A549 (cell line): ENCODE results near the gene SLC6A18. TPM values are rescaled to one million over a fixed set of nuclear protein-coding genes. Genes with fewer than 3 reads are reported as not detected.

ENCODE experiments used
- ATAC-seq, 2 experiments: fragments of 200-7000 bp in 1 of 2; fragments of >200 bp in 1 of 2; cut with Nextera tagmentation in 1 of 2; cut with Tn5 transposase in 1 of 2; 3 replicates each; pipeline versions ENCODE4 v1.8.0 to v1.9.1; 2018 to 2020; ENCODE audit warnings: mild to moderate bottlenecking in 1 of 2, moderate library complexity in 1 of 2
- CTCF ChIA-PET: fragments of 300-600 bp; sonication (Branson Sonifier 250); formaldehyde crosslinking; extraction: SDS; loops from one replicate; lab custom pipeline; 2021; ENCODE audit warnings: antibody characterized with exemption, inconsistent platforms; lab: Yijun Ruan, JAX
- POLR2A ChIA-PET: fragments of 350-600 bp; formaldehyde crosslinking; extraction: SDS; loops from one replicate; lab custom pipeline; 2021; ENCODE audit warnings: antibody characterized with exemption, inconsistent platforms; lab: Yijun Ruan, JAX
- DNase-seq, 2 experiments: peaks; one replicate each; pipeline versions ENCODE4 v3.0.0 to v3.0.0-alpha.2; 2011 to 2016; ENCODE audit warnings: low read depth in 1 of 2, low spot score in 1 of 2
- FAIRE-seq: peaks from 2 replicates; lab custom pipeline; 2011; peaks lifted over from hg19 to GRCh38; lab: Jason Lieb, UNC
- H3K27ac ChIP-seq, 2 experiments: fragments of >200 bp; sonication (Bioruptor Twin); formaldehyde crosslinking; 3 replicates each; pipeline ENCODE4 v1.5.1; 2016 to 2017
- H3K4me1 ChIP-seq: fragments of >200 bp; sonication (Bioruptor Twin); formaldehyde crosslinking; 3 replicates; pipeline ENCODE4 v1.6.1; 2016
- H3K4me2 ChIP-seq: fragments of >200 bp; sonication (Bioruptor Twin); formaldehyde crosslinking; 3 replicates; pipeline ENCODE4 v1.6.1; 2016
- H3K4me3 ChIP-seq: fragments of >200 bp; sonication (Bioruptor Twin); formaldehyde crosslinking; 3 replicates; pipeline ENCODE4 v1.5.1; 2016
- H3K9me3 ChIP-seq: fragments of >200 bp; sonication (Bioruptor Twin); formaldehyde crosslinking; 3 replicates; pipeline ENCODE4 v1.6.1; 2016
- BHLHE40 ChIP-seq: IDR thresholded peaks from 2 replicates; pipeline ENCODE4 v1.6.1; 2012; ENCODE audit warnings: low read depth, low read length, inconsistent platforms
- CBX2 ChIP-seq: fragments of 200-600 bp; sonication (generic); IDR thresholded peaks from 2 replicates; pipeline ENCODE4 v1.6.1; 2016; ENCODE audit warnings: low read depth, mild to moderate bottlenecking, borderline replicate concordance
- CEBPB ChIP-seq, 2 experiments: fragments of >200 bp in 1 of 2; sonication (Bioruptor Twin) in 1 of 2; formaldehyde crosslinking in 1 of 2; IDR thresholded peaks; 2 replicates each; pipeline ENCODE4 v1.6.1; 2012 to 2016
- CHD2 ChIP-seq: fragments of 150-350 bp; IDR thresholded peaks from 2 replicates; pipeline ENCODE4 v1.6.1; 2014; ENCODE audit warnings: low read length; ENCODE audit not compliant: partially characterized antibody
- EHF ChIP-seq: fragments of 250-450 bp; sonication (Bioruptor Pico); IDR thresholded peaks from 2 replicates; pipeline ENCODE4 v1.5.0; 2020; ENCODE audit warnings: mild to moderate bottlenecking
- FOSB ChIP-seq: fragments of 250-450 bp; sonication (Bioruptor Pico); IDR thresholded peaks from 2 replicates; pipeline ENCODE4 v1.5.0; 2020; ENCODE audit warnings: mild to moderate bottlenecking, moderate library complexity
- FOSL2 ChIP-seq, 2 experiments: fragments of 450-650 bp in 1 of 2; fragments of >200 bp in 1 of 2; sonication (Bioruptor Twin) in 1 of 2; formaldehyde crosslinking; IDR thresholded peaks; 2 replicates each; pipeline versions ENCODE4 v1.5.0 to v1.6.1; 2016 to 2020; ENCODE audit warnings: mild to moderate bottlenecking in 1 of 2, moderate library complexity in 1 of 2
- FOXS1 ChIP-seq: fragments of 250-450 bp; sonication (Bioruptor Pico); IDR thresholded peaks from 2 replicates; pipeline ENCODE4 v1.5.0; 2020; ENCODE audit warnings: mild to moderate bottlenecking, moderate library complexity
- HDAC2 ChIP-seq: fragments of 200-600 bp; sonication (generic); IDR thresholded peaks from 2 replicates; pipeline ENCODE4 v1.6.1; 2016
- HOXB13 ChIP-seq: fragments of 250-450 bp; sonication (Bioruptor Pico); IDR thresholded peaks from 2 replicates; pipeline ENCODE4 v1.5.0; 2020; ENCODE audit warnings: low read depth, mild to moderate bottlenecking, moderate library complexity
- HOXB5 ChIP-seq: fragments of 250-450 bp; sonication (Bioruptor Pico); IDR thresholded peaks from 2 replicates; pipeline ENCODE4 v1.5.0; 2020; ENCODE audit warnings: mild to moderate bottlenecking, moderate library complexity
- KDM1A ChIP-seq: fragments of 200-600 bp; sonication (generic); IDR thresholded peaks from 2 replicates; pipeline ENCODE4 v1.6.1; 2016; ENCODE audit warnings: low read depth, mild to moderate bottlenecking
- KDM5A ChIP-seq: fragments of 200-600 bp; sonication (generic); IDR thresholded peaks from 2 replicates; pipeline ENCODE4 v1.6.1; 2016; ENCODE audit warnings: antibody characterized with exemption, mild to moderate bottlenecking
- MYC ChIP-seq: IDR thresholded peaks from 2 replicates; pipeline ENCODE4 v1.6.1; 2012; ENCODE audit warnings: mild to moderate bottlenecking, inconsistent platforms, low read length, improper control_type of control experiment, borderline replicate concordance
- NFE2L2 ChIP-seq: fragments of 150-350 bp; conservative IDR thresholded peaks from 2 replicates; pipeline ENCODE4 v1.6.1; 2014; ENCODE audit warnings: low read length
- NR3C1 ChIP-seq: fragments of >200 bp; sonication (Bioruptor Twin); formaldehyde crosslinking; IDR thresholded peaks from 3 replicates; pipeline ENCODE4 v1.6.1; 2017
- RARB ChIP-seq: fragments of 250-450 bp; sonication (Bioruptor Pico); IDR thresholded peaks from 2 replicates; pipeline ENCODE4 v1.8.0; 2021; ENCODE audit warnings: mild to moderate bottlenecking, moderate library complexity
- RCOR1 ChIP-seq: fragments of 150-350 bp; IDR thresholded peaks from 2 replicates; pipeline ENCODE4 v1.6.1; 2014; ENCODE audit warnings: antibody characterized with exemption, low read length, low read depth
- ZC3H11A ChIP-seq: fragments of 450-650 bp; IDR thresholded peaks from 2 replicates; pipeline ENCODE4 v1.6.1; 2014; ENCODE audit warnings: antibody characterized with exemption, mild to moderate bottlenecking
- ZFP36 ChIP-seq: fragments of 450-650 bp; IDR thresholded peaks from 2 replicates; pipeline ENCODE4 v1.6.1; 2014; ENCODE audit warnings: borderline replicate concordance; ENCODE audit not compliant: partially characterized antibody
- ZNF302 ChIP-seq: fragments of 250-450 bp; sonication (Bioruptor Pico); IDR thresholded peaks from 2 replicates; pipeline ENCODE4 v1.9.0; 2021; ENCODE audit warnings: inconsistent platforms, mild to moderate bottlenecking, moderate library complexity
- ZSCAN20 ChIP-seq: fragments of 250-450 bp; sonication (Bioruptor Pico); IDR thresholded peaks from 2 replicates; pipeline ENCODE4 v1.8.0; 2022; ENCODE audit warnings: mild to moderate bottlenecking, moderate library complexity
- WGBS: methylation state at CpG from one replicate; pipeline ENCODE4 v1.1.6; 2017; ENCODE audit errors: missing lambda C conversion rate; 5-methylcytosine and 5-hydroxymethylcytosine counted together
- polyA plus RNA-seq, 4 experiments: library from polyadenylated mRNA; depleted of rRNA in 3 of 4; stranded (reverse); fragments of >200 nt; fragmentation: RNase III in 1 of 4; extraction: RNeasy Plus Mini Kit Qiagen cat#74134 plus additional on column Dnase treatment in 1 of 4; gene quantifications; 2 replicates in 3 of 4; 3 replicates in 1 of 4; pipeline ENCODE4 v1.2.3, GENCODE V29; 2011 to 2017
- TF ChIP-seq, protein P1 (sequence below): fragments of 250-450 bp; sonication (Bioruptor Pico); IDR thresholded peaks from 2 replicates; pipeline ENCODE4 v1.5.0; 2020; ENCODE audit warnings: low read depth, mild to moderate bottlenecking, moderate library complexity
- TF ChIP-seq, protein P2 (sequence below): fragments of 450-650 bp; IDR thresholded peaks from 2 replicates; pipeline ENCODE4 v1.6.1; 2014; ENCODE audit warnings: antibody characterized with exemption
- TF ChIP-seq, protein P3 (sequence below): fragments of 250-450 bp; sonication (Bioruptor Pico); IDR thresholded peaks from 2 replicates; pipeline ENCODE4 v1.5.0; 2021; ENCODE audit warnings: mild to moderate bottlenecking, moderate library complexity, borderline replicate concordance
- TF ChIP-seq, protein P4 (sequence below): fragments of >200 bp; sonication (Bioruptor Twin); formaldehyde crosslinking; IDR thresholded peaks from 3 replicates; pipeline ENCODE4 v1.5.1; 2016

SLC6A18 gene
- polyA plus RNA-seq, 2 of the 4 experiments (the other 2 are of a cell fraction): not detected

DNA sequence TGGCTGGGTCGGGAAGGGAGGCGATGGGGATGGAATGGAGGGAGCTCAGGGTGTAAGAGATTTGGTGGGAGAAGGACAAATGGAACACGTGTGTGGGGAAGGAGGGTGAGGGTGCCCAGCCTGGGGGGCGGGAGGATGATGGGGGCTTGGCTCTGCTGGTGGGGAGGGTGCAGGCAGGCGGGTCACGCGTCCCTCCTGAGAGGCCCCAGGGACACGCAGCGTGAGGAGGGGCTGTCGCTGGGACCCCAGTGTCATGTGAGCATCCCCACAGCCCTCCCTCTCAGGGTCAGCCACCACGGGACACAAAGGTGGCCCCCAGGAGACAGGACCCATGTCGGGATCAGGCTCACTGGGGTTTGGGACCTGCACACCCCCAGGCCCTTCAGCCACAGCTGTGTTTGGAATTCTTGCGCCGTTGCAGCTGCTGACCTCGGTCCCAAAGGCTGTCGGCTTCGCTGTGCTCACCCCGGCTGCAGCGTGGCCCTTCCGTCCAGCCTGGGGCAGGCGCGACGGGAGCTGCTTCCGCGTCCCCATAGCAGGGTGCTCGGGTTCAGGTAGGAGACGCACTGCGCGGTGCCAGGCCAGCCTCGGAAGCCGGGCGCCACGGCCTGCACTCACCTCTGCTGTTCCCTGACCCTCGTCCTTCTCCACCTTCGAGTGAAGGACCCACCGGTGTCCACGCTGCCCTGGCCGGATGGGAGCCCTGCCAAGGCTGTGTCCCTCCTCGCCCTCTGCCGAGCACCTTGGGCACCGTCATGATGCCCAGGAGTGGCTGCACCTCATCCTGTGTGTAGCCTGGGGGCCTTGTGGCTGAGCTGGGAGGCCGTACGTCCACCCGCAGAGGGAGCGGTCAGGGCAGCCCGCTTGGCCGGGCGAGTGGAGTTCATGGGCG is 18.4 kb upstream of the SLC6A18 start (continued):
- TF ChIP-seq, protein P1, sequence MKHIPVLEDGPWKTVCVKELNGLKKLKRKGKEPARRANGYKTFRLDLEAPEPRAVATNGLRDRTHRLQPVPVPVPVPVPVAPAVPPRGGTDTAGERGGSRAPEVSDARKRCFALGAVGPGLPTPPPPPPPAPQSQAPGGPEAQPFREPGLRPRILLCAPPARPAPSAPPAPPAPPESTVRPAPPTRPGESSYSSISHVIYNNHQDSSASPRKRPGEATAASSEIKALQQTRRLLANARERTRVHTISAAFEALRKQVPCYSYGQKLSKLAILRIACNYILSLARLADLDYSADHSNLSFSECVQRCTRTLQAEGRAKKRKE: no peak

DNA sequence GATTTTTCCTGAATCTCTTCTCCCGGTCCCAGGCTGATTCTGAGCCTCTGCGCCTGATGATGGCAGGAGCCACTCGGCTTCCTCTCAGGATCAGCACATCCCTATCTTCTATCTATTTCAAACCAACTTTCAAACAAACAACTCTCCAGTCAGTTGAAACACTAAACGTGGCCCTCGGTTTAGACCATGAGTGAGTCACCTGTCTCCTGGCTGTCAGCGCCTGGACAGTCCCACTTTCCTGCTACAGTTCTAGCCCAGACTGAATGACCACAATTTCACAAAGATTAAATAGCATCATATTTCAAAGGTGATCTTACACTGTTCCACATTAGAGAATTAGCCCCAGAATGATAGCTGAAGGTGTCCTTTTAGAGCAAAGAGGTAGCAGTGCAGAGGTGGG is 17.6 kb upstream of the SLC6A18 start:
- Histone ChIP-seq H3K27ac (no peak overlapping the region), H3K4me2 (no peak overlapping the region), H3K4me1 (no peaks in the 10 kb centered on the region), H3K9me3 (no peaks in the 10 kb centered on the region), H3K4me3 (no peak overlapping the region)
- 51% methylated on average over 6 of the region's 6 CpGs for WGBS
- ATAC-seq (no peak), DNase-seq (no peak), FAIRE-seq (no peak)
- POLR2A ChIA-PET: no interaction called here
- CTCF ChIA-PET: interaction anchor here (1.1 to 5.6 kb wide), 8 partner anchors 21 to 446 kb away, joined by 3 to 63 read pairs (median 8); no protein-coding TSS in a partner anchor
- TF ChIP-seq ZFP36: no peak
- TF ChIP-seq CEBPB (IDR thresholded peaks at IDR 0.05): no peak
- TF ChIP-seq ZSCAN20 (CRISPR knock-in tag): no peak
- TF ChIP-seq ZC3H11A: no peak
- TF ChIP-seq BHLHE40: no peak
- no peak for TF ChIP-seq ZNF302 (CRISPR knock-in tag)
- TF ChIP-seq, protein P2, sequence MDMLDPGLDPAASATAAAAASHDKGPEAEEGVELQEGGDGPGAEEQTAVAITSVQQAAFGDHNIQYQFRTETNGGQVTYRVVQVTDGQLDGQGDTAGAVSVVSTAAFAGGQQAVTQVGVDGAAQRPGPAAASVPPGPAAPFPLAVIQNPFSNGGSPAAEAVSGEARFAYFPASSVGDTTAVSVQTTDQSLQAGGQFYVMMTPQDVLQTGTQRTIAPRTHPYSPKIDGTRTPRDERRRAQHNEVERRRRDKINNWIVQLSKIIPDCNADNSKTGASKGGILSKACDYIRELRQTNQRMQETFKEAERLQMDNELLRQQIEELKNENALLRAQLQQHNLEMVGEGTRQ: no peak
- no peak for TF ChIP-seq RCOR1
- TF ChIP-seq, protein P3, sequence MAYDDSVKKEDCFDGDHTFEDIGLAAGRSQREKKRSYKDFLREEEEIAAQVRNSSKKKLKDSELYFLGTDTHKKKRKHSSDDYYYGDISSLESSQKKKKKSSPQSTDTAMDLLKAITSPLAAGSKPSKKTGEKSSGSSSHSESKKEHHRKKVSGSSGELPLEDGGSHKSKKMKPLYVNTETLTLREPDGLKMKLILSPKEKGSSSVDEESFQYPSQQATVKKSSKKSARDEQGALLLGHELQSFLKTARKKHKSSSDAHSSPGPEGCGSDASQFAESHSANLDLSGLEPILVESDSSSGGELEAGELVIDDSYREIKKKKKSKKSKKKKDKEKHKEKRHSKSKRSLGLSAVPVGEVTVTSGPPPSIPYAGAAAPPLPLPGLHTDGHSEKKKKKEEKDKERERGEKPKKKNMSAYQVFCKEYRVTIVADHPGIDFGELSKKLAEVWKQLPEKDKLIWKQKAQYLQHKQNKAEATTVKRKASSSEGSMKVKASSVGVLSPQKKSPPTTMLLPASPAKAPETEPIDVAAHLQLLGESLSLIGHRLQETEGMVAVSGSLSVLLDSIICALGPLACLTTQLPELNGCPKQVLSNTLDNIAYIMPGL: no peak
- no peak for TF ChIP-seq MYC
- no peak for TF ChIP-seq FOSL2 (IDR thresholded peaks at IDR 0.05)
- TF ChIP-seq FOSL2 (CRISPR knock-in tag; IDR thresholded peaks at IDR 0.05): no peak
- no peak for TF ChIP-seq CHD2
- TF ChIP-seq, protein P1: no peak
- no peak for TF ChIP-seq NR3C1
- TF ChIP-seq HOXB13 (CRISPR knock-in tag): no peak
- no peak for TF ChIP-seq EHF (CRISPR knock-in tag)

DNA sequence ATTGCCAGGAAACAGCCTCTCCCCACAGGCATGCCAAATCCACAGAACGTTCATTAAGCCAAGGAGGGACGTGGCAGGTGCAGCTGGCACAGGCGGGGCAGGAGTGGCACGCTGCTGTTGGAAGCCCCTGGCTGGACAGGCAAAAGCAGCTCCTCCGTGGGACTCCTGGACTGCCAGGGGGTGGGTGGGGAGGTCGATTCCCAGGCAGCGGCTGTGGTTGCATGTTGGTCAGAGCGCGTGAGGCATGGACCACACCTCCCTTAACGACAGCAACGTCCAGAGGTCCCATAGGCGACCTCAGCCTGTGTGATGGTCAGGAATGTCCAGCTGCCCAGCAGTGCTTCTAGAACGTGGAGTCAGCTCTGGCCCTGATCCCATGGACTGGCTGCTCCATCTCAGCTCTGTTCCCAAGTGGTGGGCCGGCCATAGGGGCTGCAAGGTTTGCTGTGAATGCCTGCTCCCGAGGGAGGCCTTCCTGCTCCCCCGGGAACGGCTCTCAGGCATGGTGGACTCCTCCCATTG is 16.9 kb upstream of the SLC6A18 start:
- H3K27ac ChIP-seq: no peak overlapping the region
- H3K4me1 ChIP-seq: no peaks in the 10 kb centered on the region
- FAIRE-seq (no peak), ATAC-seq (no peak), DNase-seq (no peak)
- WGBS: 54% methylated on average over 7 of the region's 17 CpGs
- TF ChIP-seq CBX2: no peak
- no peak for TF ChIP-seq FOXS1 (CRISPR knock-in tag)
- no peak for TF ChIP-seq HDAC2
- TF ChIP-seq RARB (CRISPR knock-in tag): no peak
- no peak for TF ChIP-seq ZC3H11A
- no peak for TF ChIP-seq RCOR1
- no peak for TF ChIP-seq HOXB13 (CRISPR knock-in tag)
- TF ChIP-seq FOSB: no peak
- TF ChIP-seq KDM5A: no peak
- TF ChIP-seq, protein P3: no peak
- TF ChIP-seq, protein P4, sequence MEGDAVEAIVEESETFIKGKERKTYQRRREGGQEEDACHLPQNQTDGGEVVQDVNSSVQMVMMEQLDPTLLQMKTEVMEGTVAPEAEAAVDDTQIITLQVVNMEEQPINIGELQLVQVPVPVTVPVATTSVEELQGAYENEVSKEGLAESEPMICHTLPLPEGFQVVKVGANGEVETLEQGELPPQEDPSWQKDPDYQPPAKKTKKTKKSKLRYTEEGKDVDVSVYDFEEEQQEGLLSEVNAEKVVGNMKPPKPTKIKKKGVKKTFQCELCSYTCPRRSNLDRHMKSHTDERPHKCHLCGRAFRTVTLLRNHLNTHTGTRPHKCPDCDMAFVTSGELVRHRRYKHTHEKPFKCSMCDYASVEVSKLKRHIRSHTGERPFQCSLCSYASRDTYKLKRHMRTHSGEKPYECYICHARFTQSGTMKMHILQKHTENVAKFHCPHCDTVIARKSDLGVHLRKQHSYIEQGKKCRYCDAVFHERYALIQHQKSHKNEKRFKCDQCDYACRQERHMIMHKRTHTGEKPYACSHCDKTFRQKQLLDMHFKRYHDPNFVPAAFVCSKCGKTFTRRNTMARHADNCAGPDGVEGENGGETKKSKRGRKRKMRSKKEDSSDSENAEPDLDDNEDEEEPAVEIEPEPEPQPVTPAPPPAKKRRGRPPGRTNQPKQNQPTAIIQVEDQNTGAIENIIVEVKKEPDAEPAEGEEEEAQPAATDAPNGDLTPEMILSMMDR: no peak
- no peak for TF ChIP-seq KDM1A
- no peak for TF ChIP-seq HOXB5 (CRISPR knock-in tag)
- TF ChIP-seq NFE2L2: no peak
- H3K9me3 ChIP-seq: no peaks in the 10 kb centered on the region
- ChIA-PET POLR2A (no interaction called here), CTCF (interaction anchor here (0.6 to 5.6 kb wide), 43 partner anchors 10 to 449 kb away, joined by 3 to 63 read pairs (median 4); no protein-coding TSS in a partner anchor)
- no peak overlapping the region for H3K4me3 ChIP-seq
- H3K4me2 ChIP-seq: no peak overlapping the region
